Colonic mucosa (tissue), 4 donors: Measurements from ENCODE around the gene ARID1B. TPM values are rescaled to one million over a fixed set of nuclear protein-coding genes. Genes with fewer than 3 reads are reported as not detected.

ENCODE experiments used
- DNase-seq: peaks from one replicate; pipeline ENCODE4 v3.0.0-alpha.2; 2020
- H3K27ac ChIP-seq: fragments of 200-600 bp; one replicate; pipeline ENCODE4 v1.8.0; 2021
- H3K27me3 ChIP-seq: fragments of 200-600 bp; one replicate; pipeline ENCODE4 v1.8.0; 2021
- H3K36me3 ChIP-seq: fragments of 200-600 bp; one replicate; pipeline ENCODE4 v1.8.0; 2021
- H3K4me1 ChIP-seq: fragments of 200-600 bp; one replicate; pipeline ENCODE4 v1.8.0; 2021; ENCODE audit warnings: mild to moderate bottlenecking
- H3K4me3 ChIP-seq: fragments of 200-600 bp; one replicate; pipeline ENCODE4 v1.8.0; 2021
- H3K9ac ChIP-seq, 2 donors: one replicate each; pipeline ENCODE4 v1.7.0; 2013; ENCODE audit warnings: control low read depth in 2 of 2, low read depth in 2 of 2, low read length in 2 of 2
- H3K9me3 ChIP-seq: fragments of 200-600 bp; one replicate; pipeline ENCODE4 v1.8.0; 2021
- intact Hi-C: fragments of 100-400 bp; cut with DNase I; formaldehyde crosslinking; loops from one replicate; pipeline ENCODE4 v1.14.1; 2022
- total RNA-seq, 2 donors: library from RNA; stranded (reverse); fragmentation: NEBNext Ultra II Directional in 1 of 2; extraction: Animal tissue kit (Norgen Biotek cat#: 25700) in 1 of 2; gene quantifications; one replicate each; pipeline ENCODE4 v1.2.1, GENCODE V29; 2021
- TF ChIP-seq, protein P1 (sequence below): fragments of 200-600 bp; IDR thresholded peaks from one replicate; pipeline ENCODE4 v1.8.0; 2022; ENCODE audit warnings: antibody characterized with exemption, mild to moderate bottlenecking
- donor health status: healthy.
- donor health status: DM: no; HTN: no; CAD: no.
- donor health status: DM: no; HTN: no; CAD: no.

The ARID1B gene
- total RNA-seq, 2 donors from 2014 or later: 61.3 to 71.5 TPM

DNA sequence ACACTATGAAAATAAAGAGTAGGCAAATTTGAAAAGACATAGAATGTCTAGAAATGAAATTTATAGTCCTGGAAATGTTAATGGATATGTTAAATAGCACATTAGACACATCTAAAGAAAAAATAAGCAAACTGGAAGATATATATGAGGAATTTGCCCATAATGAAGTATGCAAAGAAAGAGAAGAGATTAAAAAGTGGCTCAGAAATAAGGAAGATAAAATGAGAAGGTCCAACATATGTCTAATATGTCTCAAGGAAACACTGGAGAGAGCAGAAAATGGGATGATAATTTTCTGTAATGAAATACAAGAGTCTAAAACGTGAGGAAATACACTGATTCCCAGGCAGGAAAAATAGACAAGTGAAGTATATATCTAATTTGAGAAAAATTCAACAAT, 36.6 kb upstream of the ARID1B start:
- intact Hi-C loops: no loop called here
- Histone ChIP-seq H3K36me3 (no peaks in the 10 kb centered on the region), H3K27ac (no peak overlapping the region), H3K4me3 (no peak overlapping the region), H3K27me3 (no peaks in the 10 kb centered on the region), H3K9me3 (peaks cover 3% of the 10 kb centered on the region), H3K9ac (no peak overlapping the region), H3K4me1 (no peaks in the 10 kb centered on the region)
- DNase-seq: no peak
- TF ChIP-seq, protein P1, sequence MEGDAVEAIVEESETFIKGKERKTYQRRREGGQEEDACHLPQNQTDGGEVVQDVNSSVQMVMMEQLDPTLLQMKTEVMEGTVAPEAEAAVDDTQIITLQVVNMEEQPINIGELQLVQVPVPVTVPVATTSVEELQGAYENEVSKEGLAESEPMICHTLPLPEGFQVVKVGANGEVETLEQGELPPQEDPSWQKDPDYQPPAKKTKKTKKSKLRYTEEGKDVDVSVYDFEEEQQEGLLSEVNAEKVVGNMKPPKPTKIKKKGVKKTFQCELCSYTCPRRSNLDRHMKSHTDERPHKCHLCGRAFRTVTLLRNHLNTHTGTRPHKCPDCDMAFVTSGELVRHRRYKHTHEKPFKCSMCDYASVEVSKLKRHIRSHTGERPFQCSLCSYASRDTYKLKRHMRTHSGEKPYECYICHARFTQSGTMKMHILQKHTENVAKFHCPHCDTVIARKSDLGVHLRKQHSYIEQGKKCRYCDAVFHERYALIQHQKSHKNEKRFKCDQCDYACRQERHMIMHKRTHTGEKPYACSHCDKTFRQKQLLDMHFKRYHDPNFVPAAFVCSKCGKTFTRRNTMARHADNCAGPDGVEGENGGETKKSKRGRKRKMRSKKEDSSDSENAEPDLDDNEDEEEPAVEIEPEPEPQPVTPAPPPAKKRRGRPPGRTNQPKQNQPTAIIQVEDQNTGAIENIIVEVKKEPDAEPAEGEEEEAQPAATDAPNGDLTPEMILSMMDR: no peak

DNA sequence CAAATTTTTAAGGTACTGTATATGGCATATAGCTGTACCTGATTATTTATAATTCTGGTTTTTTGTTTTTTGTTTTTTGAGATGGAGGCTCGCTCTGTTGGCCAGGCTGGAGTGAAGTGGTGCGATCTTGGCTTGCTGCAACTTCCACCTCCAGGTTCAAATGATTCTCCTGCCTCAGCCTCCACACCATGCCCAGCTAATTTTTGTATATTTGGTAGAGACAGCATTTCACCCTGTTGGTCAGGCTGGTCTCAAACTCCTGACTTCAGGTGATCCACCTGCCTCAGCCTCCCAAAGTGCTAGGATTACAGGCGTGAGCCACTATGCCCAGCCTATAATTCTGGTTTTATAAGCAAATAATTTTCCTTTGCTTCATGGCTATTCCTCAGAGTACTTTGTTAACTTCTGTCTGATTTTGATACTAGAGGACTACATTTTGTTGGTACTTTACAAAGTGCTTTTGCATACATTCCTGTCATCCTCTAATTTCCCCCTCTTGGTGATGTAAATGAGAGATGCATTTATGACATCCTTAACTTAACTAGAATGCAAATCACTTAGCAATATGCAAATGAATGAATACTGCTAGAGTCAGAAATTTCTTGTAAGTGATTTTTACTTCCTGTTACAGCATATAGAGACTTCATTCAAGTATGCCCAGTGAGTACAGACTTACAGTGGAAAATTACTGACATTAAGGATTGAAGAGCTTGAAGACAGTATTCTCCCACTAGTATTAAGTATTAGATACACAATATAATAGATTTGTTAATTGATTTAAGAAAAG, 35.7 kb upstream of the ARID1B start:
- Histone ChIP-seq H3K9me3 (peaks cover 3% of the 10 kb centered on the region), H3K9ac (no peak overlapping the region), H3K4me1 (no peaks in the 10 kb centered on the region), H3K4me3 (no peak overlapping the region), H3K27me3 (no peaks in the 10 kb centered on the region), H3K27ac (no peak overlapping the region), H3K36me3 (no peaks in the 10 kb centered on the region)
- intact Hi-C loops: no loop called here
- TF ChIP-seq, protein P1: no peak
- no peak for DNase-seq

DNA sequence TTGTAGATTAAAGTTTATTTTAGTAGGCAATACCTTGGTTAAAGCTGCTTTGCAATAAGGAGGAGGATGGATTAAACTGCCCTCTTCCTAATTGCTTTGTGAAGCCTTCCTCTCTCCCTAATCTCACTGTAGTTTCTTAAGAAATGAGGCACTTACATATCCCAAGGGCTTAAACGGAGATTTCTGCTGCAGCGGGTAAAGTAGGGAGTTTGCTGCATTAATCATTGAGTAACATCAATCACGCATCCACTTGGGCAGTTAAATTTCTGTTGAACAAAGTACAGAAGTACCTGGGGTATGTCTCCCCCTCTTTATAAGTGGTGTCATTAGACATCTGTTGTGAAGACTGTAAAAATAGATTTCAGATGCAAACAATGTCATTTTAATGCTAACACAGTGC, 29.5 kb upstream of the ARID1B start:
- H3K4me1 ChIP-seq: no peaks in the 10 kb centered on the region
- H3K4me3 ChIP-seq: no peak overlapping the region
- H3K27me3 ChIP-seq: no peaks in the 10 kb centered on the region
- intact Hi-C loops: no loop called here
- H3K27ac ChIP-seq: no peak overlapping the region
- H3K9me3 ChIP-seq: no peaks in the 10 kb centered on the region
- H3K36me3 ChIP-seq: no peaks in the 10 kb centered on the region
- no peak overlapping the region for H3K9ac ChIP-seq
- TF ChIP-seq, protein P1: no peak
- DNase-seq: no peak

DNA sequence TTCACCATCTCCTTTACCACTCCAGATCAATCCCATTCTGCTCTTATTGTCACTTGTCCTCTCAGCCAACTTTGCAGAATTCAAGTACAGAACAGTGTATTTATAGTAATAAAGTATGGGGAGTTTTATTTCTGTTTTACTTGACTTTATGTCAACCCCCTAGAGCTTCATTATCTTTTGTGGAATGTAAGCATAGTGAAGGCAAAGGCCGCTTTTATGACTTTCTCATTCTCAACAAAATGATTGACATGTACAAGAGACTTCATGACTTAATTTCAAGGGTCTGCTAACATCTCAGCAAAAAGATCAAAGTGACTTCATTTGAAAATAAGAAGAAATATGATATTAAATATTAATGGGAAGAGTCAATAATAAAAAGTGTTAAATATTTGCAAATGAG, 28.7 kb upstream of the ARID1B start:
- no peaks in the 10 kb centered on the region for H3K9me3 ChIP-seq
- no peaks in the 10 kb centered on the region for H3K36me3 ChIP-seq
- DNase-seq: no peak
- no peaks in the 10 kb centered on the region for H3K4me1 ChIP-seq
- intact Hi-C loops: no loop called here
- H3K9ac ChIP-seq: no peak overlapping the region
- no peak overlapping the region for H3K27ac ChIP-seq
- no peaks in the 10 kb centered on the region for H3K27me3 ChIP-seq
- H3K4me3 ChIP-seq: no peak overlapping the region
- TF ChIP-seq, protein P1: no peak

DNA sequence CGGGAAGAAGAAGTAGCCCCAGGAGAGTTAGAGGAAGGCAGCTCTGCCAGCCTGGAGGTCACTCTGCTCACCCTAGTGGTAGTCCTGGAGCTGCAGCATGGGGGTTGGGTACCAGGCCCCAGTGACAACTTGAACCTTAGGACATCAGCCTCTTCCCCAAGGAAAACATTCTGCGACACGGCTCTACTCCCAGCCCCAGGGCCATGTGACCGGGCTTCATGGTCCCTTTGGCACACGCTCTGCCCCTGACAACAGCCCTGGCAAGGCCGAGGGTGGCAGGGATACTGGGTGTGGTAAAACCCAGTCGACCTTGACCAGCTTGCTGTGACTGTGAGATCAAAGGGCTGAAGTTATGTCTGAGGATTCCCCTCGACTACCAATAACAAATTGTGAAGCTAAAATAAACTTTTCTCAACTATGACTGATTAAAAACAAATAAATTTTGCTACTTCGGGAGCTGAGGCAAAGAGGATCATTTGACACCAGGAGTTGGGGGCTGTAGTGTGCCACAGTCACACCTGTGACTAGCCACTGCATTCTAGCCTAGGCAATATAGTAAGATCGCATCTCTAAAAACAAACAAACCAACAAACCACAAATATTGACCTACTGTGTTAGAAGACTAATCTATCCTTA, 24.4 kb upstream of the ARID1B start:
- Histone ChIP-seq H3K27ac (no peak overlapping the region), H3K9me3 (no peaks in the 10 kb centered on the region), H3K9ac (no peak overlapping the region), H3K4me1 (no peaks in the 10 kb centered on the region), H3K27me3 (no peaks in the 10 kb centered on the region), H3K36me3 (no peaks in the 10 kb centered on the region), H3K4me3 (no peak overlapping the region)
- intact Hi-C loops: loop anchor here (5.0 kb wide), 1 partner anchor 190 kb away; no protein-coding TSS in a partner anchor
- TF ChIP-seq, protein P1: peak; percentile 31
- DNase-seq: peak; percentile 43
